ENCODE results near the gene SPRR5.

- TF ChIP-seq EZH2 (IDR thresholded peaks at IDR 0.05; ENCODE audit: borderline replicate concordance, low read depth, low read length, poor library complexity, severe bottlenecking): no peak
- no peak for TF ChIP-seq CTCF (conservative IDR thresholded peaks at IDR 0.05; ENCODE audit: low read depth, low read length)
Observed at GRCh38 chr1:152996633-152997400, 49.8 kb downstream of the SPRR5 start.

Data from A673 (cell line).